HG03139 (cell line): ENCODE data around the gene MRPL42.
"Not testable (repeated sequence)": the region's sequence is repeated elsewhere in the genome, so short reads cannot be mapped to it uniquely, and the experiment has no call there.

Experiments used
- ATAC-seq: cut with Tn5 transposase; IDR thresholded peaks from one replicate; pipeline ENCODE4 v1.9.1; 2021; ENCODE audit not compliant: unreplicated experiment

Gene MRPL42

GRCh38 chr12:93443576-93443975 lies 23.7 kb upstream of the MRPL42 start:
- no peak for ATAC-seq

- ATAC-seq, result no peak
Observed at GRCh38 chr12:93447555-93448290, 19.6 kb upstream of the MRPL42 start.

GRCh38 chr12:93448796-93449195 lies 18.5 kb upstream of the MRPL42 start:
- ATAC-seq, result no peak

- ATAC-seq, result peak; percentile 83
Observed at GRCh38 chr12:93449277-93449676, 18.0 kb upstream of the MRPL42 start.

DNA sequence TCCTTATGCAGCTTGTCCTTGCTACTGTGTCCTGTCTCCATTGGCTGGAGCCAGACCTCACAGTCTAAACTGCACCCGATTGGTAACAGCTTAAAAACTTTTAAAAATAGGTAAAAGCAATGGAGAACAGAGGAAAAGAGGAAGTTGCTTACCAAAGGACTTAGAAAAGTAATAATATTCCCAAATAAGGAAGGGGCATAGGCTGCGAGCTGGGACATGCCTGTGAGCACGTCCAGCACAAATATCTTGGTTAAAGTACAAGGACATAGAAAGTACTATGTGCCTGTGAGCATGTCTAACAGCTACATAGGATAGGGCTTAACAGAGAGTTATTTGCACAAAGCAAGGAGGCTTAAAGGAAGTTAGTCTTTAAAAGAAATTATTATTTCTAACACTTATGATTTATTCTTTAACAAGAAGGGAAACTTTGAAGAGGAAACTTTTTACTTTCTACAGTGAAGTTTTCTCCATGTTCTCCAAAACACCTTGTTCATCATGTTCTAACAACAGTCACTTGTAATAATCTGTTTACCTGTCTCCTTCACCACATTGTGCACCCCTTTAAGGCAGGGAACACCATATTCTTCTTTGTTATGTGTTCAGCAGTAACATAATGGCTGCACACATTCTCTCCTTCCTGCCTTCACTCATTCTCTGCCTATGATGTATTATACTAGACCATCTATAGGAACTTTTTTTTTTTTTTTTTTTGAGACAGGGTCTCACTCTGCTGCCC lies 15.7 kb upstream of the MRPL42 start:
- ATAC-seq, result no peak

DNA sequence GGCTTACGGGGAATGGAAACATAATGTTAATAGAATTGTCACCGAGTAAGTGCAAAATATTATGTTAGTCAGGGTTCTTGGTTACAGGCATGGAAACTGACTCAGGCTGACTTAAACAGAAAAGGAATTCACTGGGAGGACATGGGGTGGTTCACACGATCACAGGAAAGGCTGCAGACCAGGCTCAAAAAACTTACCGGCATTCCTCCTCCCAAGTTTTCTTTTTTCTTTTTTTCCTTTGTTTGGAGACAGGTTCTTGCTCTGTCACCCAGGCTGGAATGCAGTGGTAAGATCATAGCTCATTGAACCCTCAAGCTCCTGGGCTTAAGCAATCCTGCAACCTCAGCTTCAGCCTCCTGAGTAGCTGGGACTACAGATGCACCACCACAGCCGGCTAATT lies 13.7 kb upstream of the MRPL42 start:
- no peak for ATAC-seq

- ATAC-seq, result no peak
Observed at GRCh38 chr12:93456077-93456476, 11.2 kb upstream of the MRPL42 start.

GRCh38 chr12:93459097-93459496 lies 8.2 kb upstream of the MRPL42 start:
- ATAC-seq, result no peak

DNA sequence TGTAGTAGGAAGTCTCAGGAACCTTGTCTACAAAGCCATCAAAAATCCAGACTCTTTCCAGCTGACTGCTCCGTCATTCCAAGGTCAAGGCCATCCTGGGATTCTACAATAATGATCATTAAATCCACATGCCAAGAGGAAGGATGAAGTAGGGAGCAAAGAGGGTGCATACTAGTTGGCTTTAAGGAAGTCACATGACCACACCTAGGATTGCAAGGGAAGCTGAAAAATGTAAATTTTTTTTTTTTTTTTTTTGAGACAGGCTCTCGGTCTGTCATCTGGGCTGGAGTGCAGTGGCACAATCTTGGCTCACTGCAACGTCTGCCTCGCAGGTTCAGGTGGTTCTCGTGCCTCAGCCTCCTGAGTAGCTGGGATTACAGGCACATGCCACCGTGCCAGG lies 7.3 kb upstream of the MRPL42 start:
- ATAC-seq, result no peak

DNA sequence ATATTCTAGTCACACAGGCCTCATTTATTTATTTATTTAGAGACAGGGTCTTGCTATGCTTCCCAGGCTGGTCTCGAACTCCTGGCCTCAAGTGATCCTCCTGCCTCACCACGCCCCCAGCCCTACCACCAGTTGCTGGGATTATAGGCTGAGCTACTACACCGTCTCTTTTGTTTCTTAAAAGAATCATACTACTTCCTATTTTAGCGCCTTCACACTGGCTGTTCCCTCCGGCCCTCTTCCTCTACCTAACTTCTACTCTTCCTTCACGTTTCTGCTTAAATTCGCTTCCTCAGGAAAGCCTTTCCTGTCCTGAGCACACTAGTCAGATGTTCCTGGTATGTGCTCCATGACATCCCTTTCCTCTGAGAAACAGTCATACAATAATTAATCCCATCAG lies 6.4 kb upstream of the MRPL42 start:
- no peak for ATAC-seq

GRCh38 chr12:93461503-93461902 lies 5.8 kb upstream of the MRPL42 start:
- no peak for ATAC-seq

DNA sequence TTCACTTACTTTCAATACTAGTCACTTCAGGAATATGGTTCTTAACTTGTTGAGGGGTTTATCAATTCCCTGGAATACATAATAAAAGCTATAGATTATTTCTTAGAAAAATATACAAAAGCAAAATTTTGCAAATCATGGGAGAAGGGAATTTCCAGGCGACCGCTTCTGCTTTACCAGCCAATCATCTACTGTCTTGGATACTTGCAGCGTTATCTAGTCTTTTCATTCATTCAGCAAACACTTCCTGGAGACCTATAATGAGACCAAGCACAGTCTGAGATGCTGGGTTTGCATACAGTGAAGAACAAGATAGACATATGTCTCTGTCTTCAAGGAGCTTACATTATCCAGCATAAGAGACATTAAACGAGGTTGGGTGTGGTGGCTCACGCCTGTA lies 1.5 kb upstream of the MRPL42 start:
- ATAC-seq, result no peak

- no peak for ATAC-seq
Observed at GRCh38 chr12:93466625-93467350, 526 bp upstream of the MRPL42 start.

GRCh38 chr12:93468008-93468371 lies 676 bp downstream of the MRPL42 start:
- peak; percentile 4 for ATAC-seq

DNA sequence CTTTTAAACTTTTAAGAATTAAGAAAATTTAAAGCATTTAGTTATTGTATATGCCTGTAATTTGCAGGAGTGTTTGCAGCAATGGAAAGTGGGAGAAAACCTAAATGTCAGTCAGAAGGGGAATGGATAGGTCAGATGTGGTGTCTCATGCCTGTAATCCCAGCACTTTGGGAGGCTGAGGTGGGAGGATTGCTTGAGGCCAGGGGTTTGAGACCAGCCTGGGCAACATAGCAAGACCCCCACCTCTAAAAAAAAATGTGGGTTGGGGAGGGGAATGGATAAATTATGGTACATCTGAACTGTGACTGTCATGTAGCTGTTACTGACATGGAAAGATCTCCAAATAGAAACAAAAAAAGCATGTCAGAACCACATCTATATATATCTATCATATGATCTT lies 2.1 kb downstream of the MRPL42 start:
- ATAC-seq, result no peak

DNA sequence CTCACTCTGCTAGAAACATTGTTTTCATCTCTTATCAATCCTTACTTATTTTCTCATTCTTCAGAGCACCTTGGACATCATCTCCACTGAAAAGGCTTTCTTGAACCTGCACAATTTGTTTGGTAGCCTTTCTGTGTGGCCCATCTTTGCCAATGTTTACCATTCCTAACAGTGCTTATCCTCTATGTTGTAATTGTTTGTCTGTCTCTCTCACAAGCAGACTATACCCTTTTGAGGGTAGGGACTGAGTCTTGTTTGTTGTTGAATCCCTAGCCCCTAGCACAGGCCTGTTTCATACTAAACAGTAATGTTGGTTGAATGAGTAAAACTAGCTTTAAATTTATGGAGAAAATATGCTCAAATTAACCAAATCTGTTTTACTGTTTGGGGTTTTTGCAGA lies 9.2 kb downstream of the MRPL42 start:
- ATAC-seq, result no peak

DNA sequence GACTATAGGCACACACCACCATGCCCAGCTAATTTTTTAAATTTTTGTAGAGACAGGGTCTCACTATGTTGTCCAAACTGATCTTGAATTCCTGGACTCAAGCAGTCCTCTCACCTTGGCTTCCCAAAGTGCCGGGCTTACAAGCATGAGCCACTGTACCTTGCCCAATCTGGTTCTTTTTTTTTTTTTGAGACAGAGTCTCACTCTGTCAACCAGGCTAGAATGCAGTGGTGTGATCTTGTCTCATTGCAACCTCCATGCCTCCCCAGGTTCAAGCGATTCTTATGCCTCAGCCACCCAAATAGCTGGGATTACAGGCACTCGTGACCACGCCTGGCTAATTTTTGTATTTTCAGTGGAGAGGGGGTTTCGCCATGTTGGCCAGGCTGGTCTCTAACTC lies 15.4 kb downstream of the MRPL42 start:
- ATAC-seq, result no peak

DNA sequence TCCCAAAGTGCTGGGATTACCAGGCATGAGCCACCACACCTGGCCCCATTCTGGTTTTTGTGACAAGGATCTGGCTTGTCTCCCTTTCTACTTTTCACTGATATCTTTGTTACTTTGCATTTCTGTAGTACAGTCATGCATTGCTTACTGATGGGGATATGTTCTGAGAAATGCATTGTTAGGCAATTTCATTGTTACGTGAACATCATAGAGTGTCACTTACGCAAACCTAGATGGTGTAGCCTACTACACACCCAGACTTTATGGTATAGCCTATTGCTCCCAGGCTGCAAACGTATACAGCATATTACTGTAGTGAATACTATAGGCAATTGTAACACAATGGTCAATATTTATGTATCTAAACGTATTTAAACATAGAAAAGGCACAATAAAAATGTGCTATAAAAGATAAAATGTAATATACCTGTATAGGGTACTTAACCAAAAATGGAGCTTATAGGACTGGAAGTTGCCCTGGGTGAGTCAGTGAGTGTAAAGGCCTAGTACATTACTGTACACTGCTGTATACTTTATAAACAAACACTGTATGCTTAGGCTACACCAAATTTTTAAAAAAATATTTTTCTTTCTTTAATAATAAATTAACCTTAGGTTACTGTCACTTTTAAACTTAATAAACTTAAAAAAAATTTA lies 16.0 kb downstream of the MRPL42 start:
- ATAC-seq, result no peak

DNA sequence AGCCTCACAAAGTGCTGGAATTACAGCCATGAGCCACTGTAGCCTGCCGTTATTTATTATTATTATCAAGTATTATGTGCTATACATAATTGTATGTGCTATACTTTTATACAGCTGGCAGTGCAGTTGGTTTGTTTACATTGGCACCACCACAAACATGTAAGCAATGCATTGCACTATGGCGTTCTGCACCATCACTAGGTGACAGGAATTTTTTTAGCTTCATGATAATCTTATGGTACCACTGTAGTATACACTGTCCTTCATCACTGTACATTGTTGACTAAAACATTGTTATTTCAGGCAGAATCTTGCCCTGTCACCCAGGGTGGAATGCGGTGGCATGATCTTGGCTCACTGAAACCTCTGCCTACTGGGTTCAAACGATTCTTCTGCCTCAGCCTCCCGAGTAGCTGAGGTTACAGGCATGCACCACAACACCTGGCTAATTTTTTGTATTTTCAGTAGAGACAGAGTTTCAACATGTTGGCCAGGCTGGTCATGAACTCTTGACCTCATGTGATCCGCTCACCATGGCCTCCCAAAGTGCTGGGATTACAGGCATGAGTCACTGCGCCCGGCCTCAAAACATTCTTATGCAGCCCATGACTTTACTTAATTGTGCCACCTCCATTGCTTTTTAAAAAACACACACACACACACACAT lies 17.1 kb downstream of the MRPL42 start:
- ATAC-seq, result no peak

GRCh38 chr12:93492808-93493207 lies 25.5 kb downstream of the MRPL42 start:
- not testable (repeated sequence) for ATAC-seq

- ATAC-seq, result no peak
Observed at GRCh38 chr12:93494096-93494495, 26.8 kb downstream of the MRPL42 start.
